Stimulated activated CD8-positive, alpha-beta memory T cell treated with anti-CD3 and anti-CD28 coated beads, Interleukin-2, amount 100 ng/mL, for 1 hour (primary cell): ENCODE data around the gene MCM8.
"Not testable (repeated sequence)": the region's sequence is repeated elsewhere in the genome, so short reads cannot be mapped to it uniquely, and the experiment has no call there.

ENCODE experiments used
- DNase-seq, 2 donors: peaks; one replicate each; pipeline ENCODE4 v3.0.0-alpha.2; 2020; ENCODE audit warnings: low read depth in 2 of 2

Gene MCM8

GRCh38 chr20:6006603-6006949, 56.1 kb downstream of the MCM8 start:
- no peak for DNase-seq

GRCh38 chr20:6007094-6007528, 56.7 kb downstream of the MCM8 start:
- DNase-seq: no peak

GRCh38 chr20:6007529-6008103, 57.2 kb downstream of the MCM8 start:
- no peak for DNase-seq

GRCh38 chr20:6008254-6008653, 57.8 kb downstream of the MCM8 start:
- no peak for DNase-seq

GRCh38 chr20:6012179-6012578, 61.7 kb downstream of the MCM8 start:
- DNase-seq: no peak

GRCh38 chr20:6014017-6014416, 63.6 kb downstream of the MCM8 start:
- DNase-seq: no peak

- DNase-seq: no peak
These were observed 64.5 kb downstream of the MCM8 start for GRCh38 chr20:6014957-6015356.

GRCh38 chr20:6017467-6017866, 67.0 kb downstream of the MCM8 start:
- no peak for DNase-seq

GRCh38 chr20:6017880-6018279, 67.4 kb downstream of the MCM8 start:
- no peak for DNase-seq

- DNase-seq: no peak
These were observed 74.3 kb downstream of the MCM8 start for GRCh38 chr20:6024768-6025167.

GRCh38 chr20:6026051-6026450, 75.6 kb downstream of the MCM8 start:
- no peak for DNase-seq

- no peak for DNase-seq
These were observed 78.4 kb downstream of the MCM8 start for GRCh38 chr20:6028818-6029217.

GRCh38 chr20:6029538-6029937, 79.1 kb downstream of the MCM8 start:
- no peak for DNase-seq

- DNase-seq: no peak
These were observed 80.1 kb downstream of the MCM8 start for GRCh38 chr20:6030453-6031080.

GRCh38 chr20:6032907-6033306, 82.5 kb downstream of the MCM8 start:
- not testable (repeated sequence) for DNase-seq

GRCh38 chr20:6034134-6034969, 83.9 kb downstream of the MCM8 start:
- no peak for DNase-seq

- DNase-seq: no peak
These were observed 85.8 kb downstream of the MCM8 start for GRCh38 chr20:6036213-6036612.

GRCh38 chr20:6037082-6037481, 86.6 kb downstream of the MCM8 start:
- no peak for DNase-seq

GRCh38 chr20:6038256-6038655, 87.8 kb downstream of the MCM8 start:
- no peak for DNase-seq

GRCh38 chr20:6039766-6040165, 89.3 kb downstream of the MCM8 start:
- DNase-seq: no peak

- no peak for DNase-seq
These were observed 90.1 kb downstream of the MCM8 start for GRCh38 chr20:6040540-6040939.

GRCh38 chr20:6040958-6041807, 90.7 kb downstream of the MCM8 start:
- DNase-seq: no peak
